Duodenal mucosa (tissue), 2 donors: ENCODE results near the gene ZNF648.
A peak's percentile ranks its signal among the peaks of the same experiment; 100 is the strongest.
"Not testable (repeated sequence)": the region's sequence is repeated elsewhere in the genome, so short reads cannot be mapped to it uniquely, and the experiment has no call there.

ENCODE experiments used
- H3K27ac ChIP-seq: one replicate; pipeline ENCODE4 v1.7.0; 2013; ENCODE audit warnings: low read depth, low read length
- H3K27me3 ChIP-seq, 2 donors: one replicate each; pipeline ENCODE4 v1.7.0; 2013; ENCODE audit warnings: low read length in 2 of 2, control low read depth in 1 of 2; ENCODE audit not compliant: insufficient read depth in 2 of 2, control insufficient read depth in 1 of 2
- H3K36me3 ChIP-seq, 2 donors: one replicate each; pipeline ENCODE4 v1.7.0; 2013; ENCODE audit warnings: low read length in 2 of 2, control low read depth in 1 of 2; ENCODE audit not compliant: insufficient read depth in 2 of 2, control insufficient read depth in 1 of 2
- H3K4me1 ChIP-seq, 2 donors: one replicate each; pipeline ENCODE4 v1.7.0; 2013; ENCODE audit warnings: low read length in 2 of 2, control low read depth in 1 of 2; ENCODE audit not compliant: insufficient read depth in 2 of 2, control insufficient read depth in 1 of 2
- H3K4me3 ChIP-seq, 2 donors: one replicate each; pipeline ENCODE4 v1.7.0; 2013; ENCODE audit warnings: low read length in 2 of 2, low read depth in 1 of 2
- H3K9ac ChIP-seq, 2 donors: one replicate each; pipeline ENCODE4 v1.7.0; 2013; ENCODE audit warnings: low read length in 2 of 2, low read depth in 1 of 2
- H3K9me3 ChIP-seq, 2 donors: one replicate each; pipeline ENCODE4 v1.7.0; 2013; ENCODE audit warnings: low read length in 2 of 2, control low read depth in 1 of 2; ENCODE audit not compliant: control insufficient read depth in 1 of 2

The ZNF648 gene

GRCh38 chr1:182032251-182032650 lies 29.3 kb downstream of the ZNF648 start:
- Histone ChIP-seq H3K9me3 (peaks cover 2 to 3% of the 10 kb centered on the region in 2 donors), H3K9ac (no peak overlapping the region), H3K36me3 (no peaks in the 10 kb centered on the region), H3K27ac (no peak overlapping the region), H3K4me1 (peaks cover 0 to 13% of the 10 kb centered on the region in 2 donors), H3K4me3 (no peak overlapping the region), H3K27me3 (no peaks in the 10 kb centered on the region)

- Histone ChIP-seq H3K9me3 (no peaks in the 10 kb centered on the region), H3K27me3 (no peaks in the 10 kb centered on the region), H3K4me3 (peak overlapping the region; percentile 74 to 77), H3K9ac (peak overlapping the region; percentile 53 to 68), H3K4me1 (peaks cover 0 to 13% of the 10 kb centered on the region in 2 donors), H3K27ac (peak overlapping the region; percentile 53), H3K36me3 (no peaks in the 10 kb centered on the region)
Measured at GRCh38 chr1:182029379-182030331, 31.9 kb downstream of the ZNF648 start.

GRCh38 chr1:182029002-182029378 lies 32.5 kb downstream of the ZNF648 start:
- peak overlapping the region; percentile 53 to 68 for H3K9ac ChIP-seq
- H3K27ac ChIP-seq, result peak overlapping the region; percentile 6
- no peaks in the 10 kb centered on the region for H3K36me3 ChIP-seq
- H3K4me3 ChIP-seq, result peak overlapping the region; percentile 74 to 77
- no peaks in the 10 kb centered on the region for H3K9me3 ChIP-seq
- H3K4me1 ChIP-seq, result peaks cover 0 to 13% of the 10 kb centered on the region in 2 donors
- H3K27me3 ChIP-seq, result no peaks in the 10 kb centered on the region

- no peak overlapping the region for H3K9ac ChIP-seq
- no peak overlapping the region for H3K27ac ChIP-seq
- H3K4me3 ChIP-seq, result no peak overlapping the region
- peaks cover 0 to 5% of the 10 kb centered on the region in 2 donors for H3K9me3 ChIP-seq
- H3K4me1 ChIP-seq, result no peaks in the 10 kb centered on the region
- H3K27me3 ChIP-seq, result no peaks in the 10 kb centered on the region
- H3K36me3 ChIP-seq, result no peaks in the 10 kb centered on the region
Measured at GRCh38 chr1:182015360-182015759, 46.2 kb downstream of the ZNF648 start.

GRCh38 chr1:182010800-182011370 lies 50.6 kb downstream of the ZNF648 start:
- not testable (repeated sequence) for H3K27me3 ChIP-seq, H3K4me1 ChIP-seq, H3K9me3 ChIP-seq, H3K27ac ChIP-seq, H3K9ac ChIP-seq, H3K36me3 ChIP-seq, H3K4me3 ChIP-seq

- not testable (repeated sequence) for H3K4me1 ChIP-seq, H3K9me3 ChIP-seq, H3K27me3 ChIP-seq
Measured at GRCh38 chr1:182005398-182005797, 56.1 kb downstream of the ZNF648 start.

GRCh38 chr1:182004601-182005000 lies 56.9 kb downstream of the ZNF648 start:
- no peak overlapping the region for H3K4me3 ChIP-seq
- no peaks in the 10 kb centered on the region for H3K27me3 ChIP-seq

More at GRCh38 chr1:182005398-182005797, 56.1 kb downstream of the ZNF648 start:
- H3K9ac ChIP-seq, H3K27ac ChIP-seq, H3K36me3 ChIP-seq, H3K4me3 ChIP-seq: not testable (repeated sequence)

More at GRCh38 chr1:182004601-182005000, 56.9 kb downstream of the ZNF648 start:
- no peak overlapping the region for H3K9ac ChIP-seq
- H3K36me3 ChIP-seq, result no peaks in the 10 kb centered on the region
- H3K27ac ChIP-seq, result no peak overlapping the region
- no peaks in the 10 kb centered on the region for H3K9me3 ChIP-seq
- H3K4me1 ChIP-seq, result no peaks in the 10 kb centered on the region
